ENCODE measurements around the gene C1QTNF5.

The C1QTNF5 gene

DNA sequence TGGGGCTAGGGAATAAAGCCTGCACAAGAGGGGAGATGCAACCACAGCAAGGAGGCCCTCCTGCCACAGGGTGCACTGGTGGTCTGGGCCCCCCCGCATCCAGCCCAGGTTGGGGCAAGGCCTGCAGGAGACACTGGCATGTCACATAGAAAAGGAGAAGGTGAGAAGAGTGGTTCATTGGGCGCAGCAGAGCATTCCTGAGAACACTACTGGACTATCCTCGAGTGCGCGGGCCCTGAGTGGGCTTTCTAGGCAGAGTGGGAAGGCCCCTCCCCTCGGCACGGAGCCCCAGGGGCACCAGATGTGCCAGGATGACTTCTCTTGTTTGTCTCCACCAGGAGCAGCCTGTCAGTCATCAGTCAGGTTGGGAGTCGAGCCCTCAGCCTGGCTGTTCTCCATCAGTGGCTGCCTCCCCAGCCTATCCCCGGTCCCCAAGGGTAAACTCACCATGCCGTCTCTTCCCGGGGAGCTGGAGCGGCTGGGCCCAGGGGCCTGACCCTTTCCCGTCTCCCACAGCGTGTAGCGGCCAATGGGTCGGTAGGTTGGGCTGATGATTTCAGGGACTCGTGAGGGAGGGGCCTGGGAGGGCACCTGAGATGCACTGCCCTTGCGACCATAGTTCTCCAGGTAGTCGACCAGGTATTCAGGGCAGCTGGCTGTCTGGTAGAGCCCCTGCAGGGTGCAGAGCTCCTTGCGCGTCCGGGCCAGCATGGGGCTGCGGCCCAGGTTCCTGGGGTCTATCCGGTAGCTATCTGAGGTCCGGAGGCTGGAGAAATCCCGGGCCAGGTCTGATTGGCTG is 31.8 kb upstream of the C1QTNF5 start:
- H3K27me3 ChIP-seq (ENCODE audit: control insufficient read depth, insufficient read depth, low read length), result no peaks in the 10 kb centered on the region
- no CpG with 5 or more reads among the region's 26 CpGs for WGBS (ENCODE audit: insufficient coverage, insufficient read length)
- peaks cover 7% of the 10 kb centered on the region; the same call in 1 of the 2 replicates for H3K4me1 ChIP-seq (ENCODE audit: control insufficient read depth, insufficient read depth, low read length)
- H3K27ac ChIP-seq (ENCODE audit: low read length), result no peak overlapping the region
- no peak for DNase-seq (ENCODE audit: low read depth, low spot score)
- no peaks in the 10 kb centered on the region for H3K9me3 ChIP-seq (ENCODE audit: control insufficient read depth, insufficient read depth, low read length)
- H3K36me3 ChIP-seq (ENCODE audit: control insufficient read depth, insufficient read depth, low read length), result no peaks in the 10 kb centered on the region
- H3K4me3 ChIP-seq (ENCODE audit: low read length), result no peak overlapping the region

DNA sequence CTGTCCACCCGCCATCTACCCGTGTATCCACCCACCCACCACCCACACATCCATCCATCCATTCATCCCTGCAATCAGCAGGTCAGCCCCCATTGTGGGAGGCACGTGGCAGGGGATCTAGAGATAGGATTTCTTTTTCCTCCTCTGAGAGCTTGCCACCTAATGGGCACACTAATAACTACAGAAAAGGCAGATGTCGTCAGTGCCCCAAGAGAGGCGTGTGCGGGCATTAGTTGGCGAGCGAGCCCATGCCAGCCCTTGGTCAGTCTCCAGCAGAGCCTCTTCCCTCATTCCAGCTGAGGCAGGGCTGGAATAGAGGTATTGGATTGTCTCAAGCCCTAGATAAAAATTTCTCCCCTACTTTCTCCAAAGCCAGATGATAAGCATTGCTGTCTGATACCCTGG is 31.1 kb upstream of the C1QTNF5 start:
- no CpG with 5 or more reads among the region's 8 CpGs for WGBS (ENCODE audit: insufficient coverage, insufficient read length)
- DNase-seq (ENCODE audit: low read depth, low spot score), result no peak

DNA sequence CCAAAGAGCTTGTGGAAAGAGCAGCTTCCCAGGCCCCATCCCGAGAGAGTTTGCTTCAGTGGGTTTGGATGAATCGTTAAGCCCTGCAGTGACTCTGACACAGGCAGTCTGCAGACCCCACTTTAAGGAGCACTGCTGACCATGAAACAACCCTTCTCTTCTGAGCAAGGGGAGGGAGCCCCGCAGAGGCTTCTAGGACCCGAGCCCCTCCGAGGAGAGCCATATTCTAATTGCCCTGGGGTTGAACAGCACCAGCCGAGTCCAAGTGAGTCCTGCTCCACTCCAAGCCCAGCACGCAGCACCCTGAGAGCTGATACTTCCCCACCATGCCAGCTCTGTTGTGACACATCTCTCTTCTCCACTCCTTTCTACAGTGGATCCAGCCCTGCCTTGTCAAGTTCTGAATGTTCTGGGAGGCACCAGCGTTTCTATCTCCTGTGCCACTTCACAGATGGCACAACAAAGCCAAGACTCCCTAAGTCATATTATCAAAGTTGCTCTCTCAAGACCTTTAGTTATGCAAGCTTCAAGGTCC is 30.5 kb upstream of the C1QTNF5 start:
- Histone ChIP-seq H3K36me3 (ENCODE audit: control insufficient read depth, insufficient read depth, low read length) (no peaks in the 10 kb centered on the region), H3K9me3 (ENCODE audit: control insufficient read depth, insufficient read depth, low read length) (no peaks in the 10 kb centered on the region), H3K27ac (ENCODE audit: low read length) (no peak overlapping the region), H3K4me1 (ENCODE audit: control insufficient read depth, insufficient read depth, low read length) (peaks cover 3% of the 10 kb centered on the region; the same call in 1 of the 2 replicates), H3K27me3 (ENCODE audit: control insufficient read depth, insufficient read depth, low read length) (no peaks in the 10 kb centered on the region), H3K4me3 (ENCODE audit: low read length) (no peak overlapping the region)
- no peak for DNase-seq (ENCODE audit: low read depth, low spot score)
- no CpG with 5 or more reads among the region's 8 CpGs for whole genome bisulfite sequencing (ENCODE audit: insufficient coverage, insufficient read length)

More for the DNA sequence above, 31.1 kb upstream of the C1QTNF5 start:
- H3K27ac ChIP-seq (ENCODE audit: low read length), result no peak overlapping the region
- H3K4me1 ChIP-seq (ENCODE audit: control insufficient read depth, insufficient read depth, low read length), result peaks cover 6% of the 10 kb centered on the region; the same call in 1 of the 2 replicates
- no peak overlapping the region for H3K4me3 ChIP-seq (ENCODE audit: low read length)
- H3K36me3 ChIP-seq (ENCODE audit: control insufficient read depth, insufficient read depth, low read length), result no peaks in the 10 kb centered on the region
- H3K27me3 ChIP-seq (ENCODE audit: control insufficient read depth, insufficient read depth, low read length), result no peaks in the 10 kb centered on the region
- no peaks in the 10 kb centered on the region for H3K9me3 ChIP-seq (ENCODE audit: control insufficient read depth, insufficient read depth, low read length)

DNA sequence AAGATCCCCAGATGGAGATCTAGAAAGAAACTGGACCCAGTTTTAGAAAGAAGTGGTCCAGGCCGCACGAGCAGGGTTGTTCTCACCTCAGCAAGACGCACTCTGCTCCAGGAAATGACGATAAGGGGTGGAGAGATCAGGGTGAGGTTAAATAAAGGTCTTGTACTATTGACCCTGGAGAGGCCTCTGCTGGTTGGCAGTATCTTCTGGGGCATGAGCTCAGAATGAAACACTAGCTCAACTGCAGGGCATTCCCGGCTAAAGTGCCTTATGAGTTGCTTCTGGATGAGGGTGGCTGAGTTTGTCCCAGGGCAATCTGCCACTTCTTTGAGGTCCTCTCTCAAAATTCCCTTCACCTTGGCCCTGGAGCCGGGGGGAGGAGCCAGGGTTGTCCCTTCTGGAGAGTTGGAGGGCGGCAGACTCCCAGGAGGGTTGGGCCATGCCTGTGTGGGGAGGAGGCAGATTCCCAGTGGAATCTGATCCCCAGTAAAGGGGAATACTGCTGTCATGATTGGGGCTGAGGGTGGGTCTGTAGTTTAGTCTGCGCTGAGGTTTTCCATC is 29.9 kb upstream of the C1QTNF5 start:
- no peaks in the 10 kb centered on the region for H3K27me3 ChIP-seq (ENCODE audit: control insufficient read depth, insufficient read depth, low read length)
- H3K9me3 ChIP-seq (ENCODE audit: control insufficient read depth, insufficient read depth, low read length), result no peaks in the 10 kb centered on the region
- H3K4me1 ChIP-seq (ENCODE audit: control insufficient read depth, insufficient read depth, low read length), result peaks cover under 1% of the 10 kb centered on the region; the same call in 1 of the 2 replicates
- H3K27ac ChIP-seq (ENCODE audit: low read length), result no peak overlapping the region
- H3K4me3 ChIP-seq (ENCODE audit: low read length), result no peak overlapping the region
- no CpG with 5 or more reads among the region's 8 CpGs for WGBS (ENCODE audit: insufficient coverage, insufficient read length)
- no peaks in the 10 kb centered on the region for H3K36me3 ChIP-seq (ENCODE audit: control insufficient read depth, insufficient read depth, low read length)
- no peak for DNase-seq (ENCODE audit: low read depth, low spot score)

- Histone ChIP-seq H3K4me1 (ENCODE audit: control insufficient read depth, insufficient read depth, low read length) (peaks cover 2% of the 10 kb centered on the region; the same call in 1 of the 2 replicates), H3K36me3 (ENCODE audit: control insufficient read depth, insufficient read depth, low read length) (no peaks in the 10 kb centered on the region), H3K4me3 (ENCODE audit: low read length) (no peak overlapping the region), H3K27me3 (ENCODE audit: control insufficient read depth, insufficient read depth, low read length) (peaks cover 5% of the 10 kb centered on the region; the same call in 1 of the 2 replicates), H3K9me3 (ENCODE audit: control insufficient read depth, insufficient read depth, low read length) (no peaks in the 10 kb centered on the region), H3K27ac (ENCODE audit: low read length) (no peak overlapping the region)
- no peak for DNase-seq (ENCODE audit: low read depth, low spot score)
- no CpG with 5 or more reads among the region's 13 CpGs for WGBS (ENCODE audit: insufficient coverage, insufficient read length)
These were observed 28.6 kb upstream of the C1QTNF5 start for GRCh38 chr11:119369132-119369925.

DNA sequence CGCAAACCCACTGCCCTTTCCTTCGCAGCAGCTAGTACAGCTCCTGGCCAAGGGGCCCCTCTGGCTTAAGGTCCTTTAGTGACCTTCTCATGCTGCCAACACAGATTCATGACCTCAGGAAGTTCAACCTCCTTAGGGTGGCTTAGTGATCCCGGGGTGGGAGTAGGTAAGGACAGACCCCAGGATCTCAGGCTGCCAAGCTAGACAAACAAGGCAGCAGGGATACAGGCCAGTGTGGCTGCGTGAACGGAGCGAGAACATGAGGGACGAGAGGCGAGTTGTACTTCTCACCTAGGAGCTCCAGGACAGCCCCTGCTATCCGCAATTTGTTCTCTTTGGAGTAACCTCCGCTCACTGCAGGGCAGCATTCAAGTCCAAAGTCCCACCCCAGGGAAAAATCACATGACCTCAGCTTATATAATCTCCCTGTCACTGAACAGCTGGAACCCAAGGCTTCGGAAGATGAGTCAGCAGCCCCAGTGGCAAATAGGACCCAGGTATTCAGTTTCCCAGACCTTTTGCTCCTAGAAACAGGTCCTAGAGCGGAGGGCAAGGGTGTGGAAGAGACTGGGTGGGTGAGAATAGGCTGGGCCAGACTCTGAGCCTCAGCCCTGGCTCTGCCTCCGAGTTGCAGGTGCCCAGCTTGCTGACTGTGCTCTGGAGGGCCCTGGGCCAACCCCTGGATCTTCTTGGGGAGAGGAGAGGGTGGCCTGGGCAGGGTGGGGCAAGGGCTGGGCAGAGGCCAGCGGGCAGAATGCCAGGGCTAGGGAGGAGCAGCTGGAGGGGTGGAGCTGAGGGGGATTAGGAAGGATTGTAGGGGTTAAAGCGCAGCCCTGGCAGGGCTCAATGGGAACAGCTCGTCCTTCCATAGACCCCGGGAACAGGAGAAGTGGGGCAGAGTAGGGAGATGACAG is 27.7 kb upstream of the C1QTNF5 start:
- Histone ChIP-seq H3K27ac (ENCODE audit: low read length) (no peak overlapping the region), H3K27me3 (ENCODE audit: control insufficient read depth, insufficient read depth, low read length) (peaks cover 8% of the 10 kb centered on the region; the same call in 1 of the 2 replicates), H3K4me3 (ENCODE audit: low read length) (no peak overlapping the region), H3K36me3 (ENCODE audit: control insufficient read depth, insufficient read depth, low read length) (no peaks in the 10 kb centered on the region), H3K9me3 (ENCODE audit: control insufficient read depth, insufficient read depth, low read length) (no peaks in the 10 kb centered on the region), H3K4me1 (ENCODE audit: control insufficient read depth, insufficient read depth, low read length) (peaks cover 4% of the 10 kb centered on the region)
- no peak for DNase-seq (ENCODE audit: low read depth, low spot score)
- no CpG with 5 or more reads among the region's 17 CpGs for WGBS (ENCODE audit: insufficient coverage, insufficient read length)

- H3K4me3 ChIP-seq (ENCODE audit: low read length), result no peak overlapping the region
- no peak for DNase-seq (ENCODE audit: low read depth, low spot score)
- H3K27ac ChIP-seq (ENCODE audit: low read length), result no peak overlapping the region
- H3K27me3 ChIP-seq (ENCODE audit: control insufficient read depth, insufficient read depth, low read length), result peaks cover 11% of the 10 kb centered on the region; the same call in 1 of the 2 replicates
- no peaks in the 10 kb centered on the region for H3K36me3 ChIP-seq (ENCODE audit: control insufficient read depth, insufficient read depth, low read length)
- peaks cover 6% of the 10 kb centered on the region for H3K4me1 ChIP-seq (ENCODE audit: control insufficient read depth, insufficient read depth, low read length)
- H3K9me3 ChIP-seq (ENCODE audit: control insufficient read depth, insufficient read depth, low read length), result no peaks in the 10 kb centered on the region
- WGBS (ENCODE audit: insufficient coverage, insufficient read length), result no CpG with 5 or more reads among the region's 9 CpGs
These were observed 27.0 kb upstream of the C1QTNF5 start for GRCh38 chr11:119367661-119368120.

GRCh38 chr11:119366690-119367620 is 26.3 kb upstream of the C1QTNF5 start:
- H3K4me1 ChIP-seq (ENCODE audit: control insufficient read depth, insufficient read depth, low read length), result peaks cover 6% of the 10 kb centered on the region

GRCh38 chr11:119365071-119365591 is 24.4 kb upstream of the C1QTNF5 start:
- no CpG with 5 or more reads among the region's 6 CpGs for WGBS (ENCODE audit: insufficient coverage, insufficient read length)
- Histone ChIP-seq H3K27me3 (ENCODE audit: control insufficient read depth, insufficient read depth, low read length) (peaks cover 14% of the 10 kb centered on the region; the same call in 1 of the 2 replicates), H3K36me3 (ENCODE audit: control insufficient read depth, insufficient read depth, low read length) (no peaks in the 10 kb centered on the region), H3K9me3 (ENCODE audit: control insufficient read depth, insufficient read depth, low read length) (no peaks in the 10 kb centered on the region), H3K4me3 (ENCODE audit: low read length) (no peak overlapping the region), H3K4me1 (ENCODE audit: control insufficient read depth, insufficient read depth, low read length) (peaks cover 9% of the 10 kb centered on the region), H3K27ac (ENCODE audit: low read length) (no peak overlapping the region)
- DNase-seq (ENCODE audit: low read depth, low spot score), result no peak

More at GRCh38 chr11:119366690-119367620, 26.3 kb upstream of the C1QTNF5 start:
- Histone ChIP-seq H3K27me3 (ENCODE audit: control insufficient read depth, insufficient read depth, low read length) (peaks cover 14% of the 10 kb centered on the region; the same call in 1 of the 2 replicates), H3K27ac (ENCODE audit: low read length) (no peak overlapping the region), H3K36me3 (ENCODE audit: control insufficient read depth, insufficient read depth, low read length) (no peaks in the 10 kb centered on the region), H3K4me3 (ENCODE audit: low read length) (no peak overlapping the region), H3K9me3 (ENCODE audit: control insufficient read depth, insufficient read depth, low read length) (no peaks in the 10 kb centered on the region)
- no peak for DNase-seq (ENCODE audit: low read depth, low spot score)
- no CpG with 5 or more reads among the region's 11 CpGs for WGBS (ENCODE audit: insufficient coverage, insufficient read length)

All from iPS DF 6.9 (cell line).